Fibroblast of upper back skin (primary cell): ENCODE data around the gene GJB3.
A peak's percentile ranks its signal among the peaks of the same experiment; 100 is the strongest.
"Not testable (repeated sequence)": the region's sequence is repeated elsewhere in the genome, so short reads cannot be mapped to it uniquely, and the experiment has no call there.

Source experiments
- DNase-seq: peaks from one replicate; pipeline ENCODE4 v3.0.0-alpha.2; 2013

GJB3 gene

GRCh38 chr1:34761176-34761761, 19.7 kb upstream of the GJB3 start:
- DNase-seq: no peak

- DNase-seq: no peak
Measured at GRCh38 chr1:34761776-34762307, 19.2 kb upstream of the GJB3 start.

- DNase-seq: no peak
Measured at GRCh38 chr1:34762474-34763141, 18.4 kb upstream of the GJB3 start.

- DNase-seq: peak; percentile 19
Measured at GRCh38 chr1:34763142-34763781, 17.8 kb upstream of the GJB3 start.

- peak; percentile 34 for DNase-seq
Measured at GRCh38 chr1:34768856-34769255, 12.2 kb upstream of the GJB3 start.

- no peak for DNase-seq
Measured at GRCh38 chr1:34770891-34771504, 10.0 kb upstream of the GJB3 start.

GRCh38 chr1:34771573-34772371, 9.2 kb upstream of the GJB3 start:
- DNase-seq: no peak

GRCh38 chr1:34773114-34773513, 7.9 kb upstream of the GJB3 start:
- not testable (repeated sequence) for DNase-seq

GRCh38 chr1:34774957-34775356, 6.1 kb upstream of the GJB3 start:
- DNase-seq: no peak

GRCh38 chr1:34776911-34777310, 4.1 kb upstream of the GJB3 start:
- no peak for DNase-seq

GRCh38 chr1:34777519-34778321, 3.3 kb upstream of the GJB3 start:
- DNase-seq: no peak

- DNase-seq: no peak
Measured at GRCh38 chr1:34778381-34778780, 2.6 kb upstream of the GJB3 start.

- DNase-seq: no peak
Measured at GRCh38 chr1:34779005-34779404, 2.0 kb upstream of the GJB3 start.

GRCh38 chr1:34779526-34779925, 1.5 kb upstream of the GJB3 start:
- DNase-seq: no peak

GRCh38 chr1:34779962-34780361, 1.1 kb upstream of the GJB3 start:
- DNase-seq: no peak

GRCh38 chr1:34780528-34780927, 486 bp upstream of the GJB3 start:
- no peak for DNase-seq

- no peak for DNase-seq
Measured at GRCh38 chr1:34781844-34782391, 904 bp downstream of the GJB3 start.

GRCh38 chr1:34784751-34785221, 3.8 kb downstream of the GJB3 start:
- no peak for DNase-seq

- no peak for DNase-seq
Measured at GRCh38 chr1:34785231-34785874, 4.3 kb downstream of the GJB3 start.

- no peak for DNase-seq
Measured at GRCh38 chr1:34785875-34786470, 5.0 kb downstream of the GJB3 start.
